Measurements from ENCODE around the gene EML6.

EML6 gene

DNA sequence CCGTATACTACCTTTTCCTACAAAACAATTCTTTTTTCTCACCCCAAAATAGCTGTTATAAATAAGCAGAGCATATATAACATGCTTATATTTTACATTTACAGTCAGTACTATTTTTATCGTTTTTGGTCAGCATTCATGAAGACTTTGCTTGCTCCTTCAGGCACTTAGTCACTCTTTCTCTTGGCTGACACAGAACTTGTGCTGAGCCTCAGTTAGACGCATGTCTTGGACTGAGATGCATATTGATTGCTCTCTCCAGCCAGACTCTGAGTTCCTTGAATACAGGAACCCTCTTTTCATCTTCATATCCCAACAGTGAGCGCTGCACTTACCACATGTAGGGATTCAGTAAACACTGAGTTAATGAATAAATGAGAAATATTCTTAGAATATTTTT is 168.4 kb downstream of the EML6 start:
- no peak for FAIRE-seq

DNA sequence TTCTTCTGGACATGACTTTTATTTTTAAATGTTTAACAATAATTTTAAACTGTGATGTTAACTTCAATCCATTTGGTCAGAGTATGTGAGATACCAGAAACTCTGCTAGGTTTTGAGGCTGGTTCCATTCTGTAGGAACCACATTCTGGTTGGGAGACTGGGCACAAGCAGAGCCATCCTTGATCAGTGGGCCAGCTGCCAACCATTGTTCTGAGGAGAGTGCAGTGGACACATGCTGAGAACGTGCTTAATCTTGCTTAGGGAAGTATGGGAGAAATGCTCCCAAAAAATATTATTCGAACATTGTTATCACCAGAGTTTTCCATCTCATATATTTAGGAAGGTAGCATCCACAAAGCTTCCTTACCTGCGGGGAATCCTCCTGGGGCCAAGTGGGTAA is 171.0 kb downstream of the EML6 start:
- no peak for FAIRE-seq

DNA sequence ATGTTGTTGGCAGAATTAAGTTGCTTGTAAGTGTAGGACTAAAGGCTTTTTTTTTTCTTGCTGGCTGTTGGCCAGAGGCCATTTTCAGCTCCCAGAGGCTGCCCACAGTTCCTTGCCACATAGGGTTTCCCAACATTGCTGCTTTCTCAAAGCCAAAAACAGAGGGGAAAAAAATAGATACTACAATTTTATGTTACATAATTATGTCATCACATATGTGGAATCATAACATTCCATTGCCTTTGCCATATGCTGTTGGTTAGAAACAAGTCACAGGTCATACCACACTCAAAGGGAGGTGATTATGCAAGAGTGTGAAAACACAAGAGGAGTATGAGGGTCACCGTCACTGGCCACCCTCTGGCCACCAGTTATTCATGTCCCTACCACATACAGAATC is 172.3 kb downstream of the EML6 start:
- FAIRE-seq, result no peak

GRCh38 chr2:54897420-54898310 is 174.2 kb downstream of the EML6 start:
- no peak for FAIRE-seq

DNA sequence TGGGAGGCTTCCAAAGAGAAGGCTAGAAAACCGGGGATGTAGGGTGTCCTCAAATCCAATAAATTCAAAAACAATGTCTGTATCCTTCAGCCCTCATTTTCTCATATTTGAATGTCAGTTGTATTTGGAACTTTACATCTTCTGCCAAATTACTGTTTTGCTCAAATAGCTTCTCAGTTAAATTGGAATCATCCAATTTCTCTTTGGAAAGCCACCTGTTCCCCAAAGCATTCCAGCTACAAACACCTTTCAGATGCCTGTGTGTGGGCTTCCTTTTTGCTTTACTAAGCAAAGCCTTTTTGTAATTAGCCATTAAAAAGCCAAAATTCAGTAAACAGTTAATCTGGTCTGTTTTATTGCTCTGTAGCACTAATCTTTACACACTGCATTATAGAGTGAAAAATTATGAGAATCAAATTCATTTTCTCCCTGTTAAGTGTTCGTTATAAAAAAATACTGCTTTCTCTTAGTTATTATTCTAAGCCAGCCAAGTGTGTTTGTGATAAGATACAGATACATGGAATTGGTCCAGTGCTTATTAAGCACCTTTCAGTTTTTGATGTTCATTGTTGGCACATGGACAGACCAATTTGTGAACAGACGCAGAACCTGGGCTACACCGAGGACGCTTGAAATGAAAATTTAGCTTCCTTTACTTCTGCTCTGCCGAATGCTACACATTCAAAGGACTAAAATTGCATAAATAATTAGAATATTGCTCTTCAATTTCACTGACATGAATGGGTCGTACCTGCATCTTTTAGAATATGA is 175.2 kb downstream of the EML6 start:
- no peak for FAIRE-seq

DNA sequence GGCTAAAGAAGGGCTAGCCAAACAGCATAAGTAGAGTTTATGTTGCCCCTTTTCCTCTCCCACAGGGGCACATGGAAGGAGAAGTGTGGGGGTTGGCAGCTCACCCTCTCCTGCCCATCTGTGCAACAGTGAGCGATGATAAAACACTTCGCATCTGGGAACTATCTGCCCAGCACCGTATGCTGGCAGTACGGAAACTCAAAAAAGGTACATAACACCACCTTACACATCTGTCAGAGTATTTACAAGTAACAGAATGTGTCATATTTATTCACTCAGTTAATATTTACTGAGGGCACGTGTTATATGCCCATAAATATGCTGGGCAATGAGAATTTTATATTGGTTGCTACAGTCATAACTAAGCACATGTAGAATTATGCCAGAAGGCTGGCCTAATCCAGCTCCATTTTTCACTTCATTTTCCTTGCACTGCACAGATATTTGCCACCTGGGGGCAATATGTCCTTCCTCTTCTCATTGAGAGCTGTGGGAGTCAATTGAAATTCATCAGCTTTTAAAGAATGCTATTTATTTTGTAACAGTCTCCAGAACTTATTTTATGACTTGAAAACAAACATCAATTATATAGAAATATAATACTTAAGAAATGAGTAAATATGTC is 176.2 kb downstream of the EML6 start:
- peak; percentile 45 for FAIRE-seq

DNA sequence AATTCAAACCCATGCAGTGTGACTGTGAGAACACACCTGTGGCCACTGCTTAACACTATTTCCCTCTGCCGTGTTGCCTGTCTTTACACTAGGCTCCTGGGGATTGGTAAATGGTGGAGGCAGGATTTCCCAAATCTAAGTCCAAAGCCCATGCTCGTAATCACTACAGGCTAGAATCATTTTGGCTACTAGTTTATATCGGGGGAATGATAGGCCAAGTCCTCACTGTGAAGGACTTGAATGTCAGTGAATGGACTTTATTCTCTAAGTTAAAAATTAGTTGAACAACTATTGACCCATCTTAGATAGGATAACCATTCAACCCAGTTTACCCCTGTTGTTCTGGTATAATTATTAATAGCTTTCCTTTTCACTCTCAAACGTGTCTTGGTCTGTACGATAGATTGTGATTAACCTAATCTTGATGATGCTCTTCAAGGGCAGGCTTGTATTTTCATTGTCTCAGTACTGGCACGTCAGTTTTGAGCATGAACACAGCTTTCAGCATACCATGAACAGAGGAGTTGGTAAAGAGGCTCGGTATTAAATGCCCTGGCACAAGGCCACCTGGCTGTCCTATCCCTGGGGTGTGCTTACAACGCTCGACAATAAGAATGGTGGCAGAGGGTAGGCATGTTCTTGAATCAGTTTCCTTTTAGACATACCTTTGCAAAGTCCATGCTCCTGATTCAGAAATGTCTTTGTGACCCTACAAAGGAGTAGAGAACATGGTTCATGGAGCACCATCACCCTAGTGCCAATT is 177.9 kb downstream of the EML6 start:
- FAIRE-seq, result no peak

DNA sequence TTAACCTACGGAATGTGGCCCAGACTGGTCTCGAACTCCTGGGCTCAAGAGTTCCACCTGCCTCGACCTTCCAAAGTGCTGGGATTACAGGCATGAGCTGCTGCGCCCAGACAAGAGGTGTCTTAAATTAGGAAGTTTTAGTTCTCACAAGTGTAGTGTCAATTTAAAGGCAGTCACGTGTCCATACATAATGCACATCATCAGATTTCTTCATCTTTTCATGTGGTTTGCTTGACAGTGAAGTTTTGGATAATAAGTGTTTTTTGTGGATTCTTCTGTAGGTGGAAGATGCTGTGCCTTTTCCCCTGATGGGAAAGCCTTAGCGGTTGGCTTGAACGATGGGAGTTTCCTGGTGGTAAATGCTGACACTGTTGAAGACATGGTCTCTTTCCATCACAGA is 179.3 kb downstream of the EML6 start:
- no peak for FAIRE-seq

DNA sequence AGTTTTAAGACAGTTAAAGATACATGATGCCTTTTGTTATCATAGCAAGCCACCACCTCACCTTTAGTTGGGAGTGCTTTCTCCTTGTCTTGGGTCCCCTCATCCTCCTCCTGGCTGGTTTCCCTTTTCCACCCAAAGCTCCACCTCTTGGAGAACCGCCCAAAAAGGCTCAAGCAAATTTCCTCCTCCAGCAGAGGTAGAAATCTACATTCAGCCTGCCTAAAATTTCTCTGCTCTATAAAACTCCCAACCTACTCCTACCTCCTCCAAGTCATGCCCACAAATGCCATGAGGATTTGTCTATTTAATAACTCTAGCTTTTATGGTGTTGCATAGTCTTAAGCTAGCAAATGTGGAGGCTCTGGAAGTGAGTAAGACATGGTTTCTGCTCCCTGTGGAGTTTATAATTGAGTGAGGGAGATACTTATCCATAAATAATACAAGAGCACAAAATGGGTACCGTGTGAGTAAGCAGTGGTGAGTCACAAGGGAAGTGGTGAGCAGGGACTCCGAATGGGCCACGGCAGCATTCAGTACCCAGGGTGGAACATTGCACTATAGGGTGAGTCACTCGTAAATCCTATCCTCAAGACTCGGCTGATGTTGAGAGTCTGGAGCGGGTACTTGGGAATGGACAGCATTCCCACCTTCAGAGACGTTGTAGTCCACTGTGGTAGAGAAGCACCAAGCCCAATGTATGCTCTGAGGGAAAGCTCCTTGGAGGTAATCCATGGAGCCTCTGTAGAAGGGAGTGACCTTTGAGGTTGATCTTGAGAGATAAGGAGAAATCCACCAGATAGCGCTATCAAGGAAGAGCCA is 180.5 kb downstream of the EML6 start:
- FAIRE-seq, result no peak

DNA sequence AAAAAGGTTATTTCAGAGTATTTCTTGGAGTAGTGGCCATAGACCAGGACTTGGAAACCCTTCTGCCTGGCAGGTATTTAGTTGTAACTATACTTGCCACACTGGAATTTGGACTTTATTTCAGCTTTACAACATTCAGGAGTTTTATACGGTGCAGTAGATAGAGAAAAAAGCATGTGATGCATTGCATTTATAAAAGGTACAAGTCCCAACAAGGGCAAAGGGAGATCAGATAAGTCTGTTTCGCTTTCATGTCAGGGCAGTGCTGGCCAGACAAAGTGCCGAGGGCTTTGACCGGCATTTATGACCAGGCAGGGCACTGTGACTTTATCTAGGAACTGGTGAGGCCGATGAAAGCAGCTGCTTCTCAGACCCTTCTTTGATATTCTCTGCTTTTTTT is 181.4 kb downstream of the EML6 start:
- no peak for FAIRE-seq

DNA sequence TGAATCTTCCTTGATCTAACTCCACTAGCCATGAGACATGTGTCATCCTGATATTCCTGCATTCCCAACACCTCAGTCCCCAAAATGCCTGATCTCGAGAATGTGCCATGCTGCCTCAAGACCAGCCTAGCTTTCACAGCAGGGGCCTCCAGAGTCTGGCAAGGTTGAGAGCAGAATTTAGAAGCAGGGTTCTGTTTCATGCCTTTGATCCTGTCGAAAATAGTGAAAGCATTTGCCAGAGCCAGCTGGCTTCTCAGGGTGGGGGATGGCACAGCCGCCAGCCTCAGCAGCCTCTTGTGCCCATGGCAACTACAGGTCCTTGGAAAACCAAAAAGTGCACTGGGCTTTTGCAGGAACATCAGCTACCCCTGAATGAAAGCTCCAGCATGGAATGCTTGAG is 183.3 kb downstream of the EML6 start:
- no peak for FAIRE-seq

DNA sequence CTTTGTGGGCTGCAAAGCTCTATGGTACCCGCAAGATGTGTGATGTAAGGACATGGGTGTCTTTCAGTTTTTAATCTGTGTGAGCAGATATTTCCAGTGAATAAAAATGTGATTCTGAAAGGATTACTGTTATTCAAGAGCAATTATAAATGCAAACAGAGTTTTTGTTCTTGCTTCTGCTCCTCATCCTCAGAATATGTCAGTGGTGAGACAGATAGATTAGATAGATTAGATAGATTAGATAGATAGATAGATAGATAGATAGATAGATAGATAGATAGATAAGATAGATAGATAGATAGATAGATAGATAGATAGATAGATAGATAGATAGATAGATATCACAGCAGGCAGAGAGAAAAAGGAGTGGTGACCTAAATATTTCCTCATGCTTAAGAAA is 184.2 kb downstream of the EML6 start:
- FAIRE-seq, result no peak

DNA sequence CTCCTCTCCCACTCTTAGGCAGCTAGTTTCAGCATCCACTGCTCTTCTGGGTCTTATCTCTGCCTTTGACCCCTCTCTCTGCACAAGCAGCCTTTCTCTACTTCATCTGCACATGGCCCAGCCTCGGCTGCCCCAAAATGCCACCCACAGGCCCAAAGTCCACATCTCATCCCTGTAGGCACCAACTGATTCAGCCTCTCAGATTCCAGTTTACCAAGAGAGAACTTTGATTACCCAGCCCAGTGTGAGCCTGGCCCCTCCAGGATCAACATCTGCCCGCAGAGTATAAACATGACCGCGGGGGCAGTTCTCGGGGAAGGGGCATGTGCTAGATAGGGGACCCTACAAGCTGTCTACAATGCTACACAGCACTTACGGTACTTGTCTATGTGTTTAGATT is 185.1 kb downstream of the EML6 start:
- FAIRE-seq, result no peak

DNA sequence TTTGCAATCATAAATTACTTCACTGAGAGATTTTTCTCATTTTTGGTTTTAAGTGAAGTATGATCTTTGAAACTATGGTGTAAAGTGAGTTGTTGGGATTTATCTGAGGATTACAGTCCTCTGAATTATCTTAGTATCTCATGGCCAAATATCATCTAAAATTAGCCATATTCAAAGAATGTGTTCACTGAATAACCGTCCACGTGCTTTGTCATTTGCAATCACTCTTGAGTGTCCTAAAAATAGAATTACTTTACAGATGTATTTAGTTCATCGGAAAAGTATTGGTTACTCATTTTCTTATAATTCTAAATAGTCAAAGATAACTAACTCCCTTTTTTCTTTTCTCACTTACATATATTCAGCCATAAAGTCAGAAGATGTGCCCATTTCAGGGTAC is 185.5 kb downstream of the EML6 start:
- FAIRE-seq, result no peak

- FAIRE-seq, result no peak
Observed at GRCh38 chr2:54912305-54912704, 188.8 kb downstream of the EML6 start.

DNA sequence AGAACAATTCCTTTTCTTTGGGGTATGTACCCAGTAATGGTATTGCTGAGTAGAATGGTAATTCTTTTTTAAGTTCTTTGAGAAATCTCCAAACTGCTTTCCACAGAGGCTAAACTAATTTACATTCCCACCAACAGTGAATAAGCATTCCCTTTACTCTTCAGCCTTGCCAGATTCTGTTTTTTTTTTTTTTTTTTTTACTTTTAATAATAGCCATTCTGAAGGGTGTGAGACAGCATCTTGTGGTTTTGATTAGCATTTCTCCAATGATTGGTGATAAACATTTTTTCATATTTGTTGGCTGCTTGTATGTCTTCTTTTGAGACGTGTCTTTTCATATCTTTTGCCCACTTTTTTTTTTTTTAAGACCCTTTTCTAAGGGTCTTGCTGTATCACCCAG is 189.4 kb downstream of the EML6 start:
- FAIRE-seq, result no peak

DNA sequence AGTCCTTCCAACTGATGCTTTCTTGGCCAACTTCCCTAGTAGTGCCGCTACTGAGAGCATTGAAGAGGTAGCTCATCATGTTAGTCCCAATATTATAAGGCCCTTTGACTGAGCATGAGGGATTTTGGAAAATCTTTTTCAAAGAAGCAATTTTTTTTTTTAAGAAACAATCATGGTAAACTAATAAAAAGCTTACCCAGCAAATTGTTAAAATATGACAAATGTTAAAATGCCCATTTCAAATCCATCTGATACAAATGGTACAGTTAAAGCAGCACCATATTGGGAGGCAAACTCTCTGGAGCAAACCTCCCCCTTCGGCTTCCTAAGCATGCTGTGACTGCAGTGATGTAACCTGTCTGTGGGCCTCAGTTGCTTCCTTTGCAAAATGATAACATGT is 191.2 kb downstream of the EML6 start:
- FAIRE-seq, result no peak

GRCh38 chr2:54915101-54915500 is 191.6 kb downstream of the EML6 start:
- no peak for FAIRE-seq

GRCh38 chr2:54916637-54917036 is 193.2 kb downstream of the EML6 start:
- no peak for FAIRE-seq

GRCh38 chr2:54918647-54919280 is 195.3 kb downstream of the EML6 start:
- FAIRE-seq, result no peak

- FAIRE-seq, result no peak
Observed at GRCh38 chr2:54920660-54921059, 197.2 kb downstream of the EML6 start.

DNA sequence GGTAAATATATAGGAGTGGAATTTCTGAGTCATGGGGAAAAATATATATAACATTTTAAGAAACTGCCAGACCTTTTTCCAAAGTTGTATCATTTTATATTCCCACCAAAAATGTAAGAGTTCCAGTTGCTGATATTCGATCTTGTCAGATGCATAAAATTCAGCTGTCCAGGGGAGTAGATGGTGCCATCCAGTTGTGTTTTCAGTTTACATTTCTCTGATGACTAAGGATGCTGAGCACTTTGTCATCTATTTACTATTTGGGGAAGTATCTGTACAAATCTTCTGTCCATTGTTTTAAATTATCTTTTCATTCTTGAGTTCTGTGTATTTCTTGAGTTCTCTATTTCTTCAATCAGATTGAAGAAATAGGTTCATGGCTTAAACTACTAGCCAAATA is 200.7 kb downstream of the EML6 start:
- no peak for FAIRE-seq
